ENCODE results near the gene SNX20.

SNX20 gene

GRCh38 chr16:50657241-50657640 is 23.9 kb downstream of the SNX20 start:
- Histone ChIP-seq H3K9ac (ENCODE audit: low read depth in 1 of 2, low read length in 2 of 2) (no peak overlapping the region), H3K4me3 (ENCODE audit: low read depth in 1 of 2, low read length in 2 of 2) (no peak overlapping the region), H3K4me1 (ENCODE audit: control insufficient read depth in 1 of 2, insufficient read depth in 2 of 2, low read length in 2 of 2) (no peaks in the 10 kb centered on the region), H3K9me3 (ENCODE audit: control insufficient read depth in 1 of 2, low read length in 2 of 2) (peaks cover 0 to 2% of the 10 kb centered on the region in 2 donors), H3K27me3 (ENCODE audit: control insufficient read depth in 1 of 2, insufficient read depth in 2 of 2, low read length in 2 of 2) (no peaks in the 10 kb centered on the region), H3K36me3 (ENCODE audit: control insufficient read depth in 1 of 2, insufficient read depth in 2 of 2, low read length in 2 of 2) (no peaks in the 10 kb centered on the region), H3K27ac (ENCODE audit: low read depth, low read length) (no peak overlapping the region)

GRCh38 chr16:50655558-50656055 is 25.5 kb downstream of the SNX20 start:
- Histone ChIP-seq H3K4me3 (ENCODE audit: low read depth in 1 of 2, low read length in 2 of 2) (no peak overlapping the region), H3K9me3 (ENCODE audit: control insufficient read depth in 1 of 2, low read length in 2 of 2) (no peaks in the 10 kb centered on the region), H3K4me1 (ENCODE audit: control insufficient read depth in 1 of 2, insufficient read depth in 2 of 2, low read length in 2 of 2) (no peaks in the 10 kb centered on the region), H3K36me3 (ENCODE audit: control insufficient read depth in 1 of 2, insufficient read depth in 2 of 2, low read length in 2 of 2) (no peaks in the 10 kb centered on the region), H3K27me3 (ENCODE audit: control insufficient read depth in 1 of 2, insufficient read depth in 2 of 2, low read length in 2 of 2) (no peaks in the 10 kb centered on the region), H3K9ac (ENCODE audit: low read depth in 1 of 2, low read length in 2 of 2) (no peak overlapping the region), H3K27ac (ENCODE audit: low read depth, low read length) (no peak overlapping the region)

GRCh38 chr16:50653633-50654519 is 27.2 kb downstream of the SNX20 start:
- no peaks in the 10 kb centered on the region for H3K9me3 ChIP-seq (ENCODE audit: control insufficient read depth in 1 of 2, low read length in 2 of 2)
- H3K36me3 ChIP-seq (ENCODE audit: control insufficient read depth in 1 of 2, insufficient read depth in 2 of 2, low read length in 2 of 2) = no peaks in the 10 kb centered on the region
- H3K27me3 ChIP-seq (ENCODE audit: control insufficient read depth in 1 of 2, insufficient read depth in 2 of 2, low read length in 2 of 2) = no peaks in the 10 kb centered on the region
- no peak overlapping the region for H3K4me3 ChIP-seq (ENCODE audit: low read depth in 1 of 2, low read length in 2 of 2)
- no peak overlapping the region for H3K9ac ChIP-seq (ENCODE audit: low read depth in 1 of 2, low read length in 2 of 2)
- no peaks in the 10 kb centered on the region for H3K4me1 ChIP-seq (ENCODE audit: control insufficient read depth in 1 of 2, insufficient read depth in 2 of 2, low read length in 2 of 2)
- H3K27ac ChIP-seq (ENCODE audit: low read depth, low read length) = no peak overlapping the region

GRCh38 chr16:50652836-50653425 is 28.2 kb downstream of the SNX20 start:
- Histone ChIP-seq H3K9me3 (ENCODE audit: control insufficient read depth in 1 of 2, low read length in 2 of 2) (no peaks in the 10 kb centered on the region), H3K27me3 (ENCODE audit: control insufficient read depth in 1 of 2, insufficient read depth in 2 of 2, low read length in 2 of 2) (no peaks in the 10 kb centered on the region), H3K36me3 (ENCODE audit: control insufficient read depth in 1 of 2, insufficient read depth in 2 of 2, low read length in 2 of 2) (no peaks in the 10 kb centered on the region), H3K9ac (ENCODE audit: low read depth in 1 of 2, low read length in 2 of 2) (no peak overlapping the region), H3K4me3 (ENCODE audit: low read depth in 1 of 2, low read length in 2 of 2) (no peak overlapping the region), H3K27ac (ENCODE audit: low read depth, low read length) (no peak overlapping the region), H3K4me1 (ENCODE audit: control insufficient read depth in 1 of 2, insufficient read depth in 2 of 2, low read length in 2 of 2) (no peaks in the 10 kb centered on the region)

GRCh38 chr16:50651835-50652438 is 29.2 kb downstream of the SNX20 start:
- no peaks in the 10 kb centered on the region for H3K9me3 ChIP-seq (ENCODE audit: control insufficient read depth in 1 of 2, low read length in 2 of 2)
- no peaks in the 10 kb centered on the region for H3K36me3 ChIP-seq (ENCODE audit: control insufficient read depth in 1 of 2, insufficient read depth in 2 of 2, low read length in 2 of 2)
- H3K27ac ChIP-seq (ENCODE audit: low read depth, low read length) = no peak overlapping the region
- H3K4me3 ChIP-seq (ENCODE audit: low read depth in 1 of 2, low read length in 2 of 2) = no peak overlapping the region
- H3K27me3 ChIP-seq (ENCODE audit: control insufficient read depth in 1 of 2, insufficient read depth in 2 of 2, low read length in 2 of 2) = no peaks in the 10 kb centered on the region
- H3K9ac ChIP-seq (ENCODE audit: low read depth in 1 of 2, low read length in 2 of 2) = no peak overlapping the region
- H3K4me1 ChIP-seq (ENCODE audit: control insufficient read depth in 1 of 2, insufficient read depth in 2 of 2, low read length in 2 of 2) = no peaks in the 10 kb centered on the region

- H3K4me3 ChIP-seq (ENCODE audit: low read depth in 1 of 2, low read length in 2 of 2) = no peak overlapping the region
- H3K9me3 ChIP-seq (ENCODE audit: control insufficient read depth in 1 of 2, low read length in 2 of 2) = no peaks in the 10 kb centered on the region
- no peaks in the 10 kb centered on the region for H3K27me3 ChIP-seq (ENCODE audit: control insufficient read depth in 1 of 2, insufficient read depth in 2 of 2, low read length in 2 of 2)
- no peaks in the 10 kb centered on the region for H3K36me3 ChIP-seq (ENCODE audit: control insufficient read depth in 1 of 2, insufficient read depth in 2 of 2, low read length in 2 of 2)
- H3K27ac ChIP-seq (ENCODE audit: low read depth, low read length) = no peak overlapping the region
- H3K4me1 ChIP-seq (ENCODE audit: control insufficient read depth in 1 of 2, insufficient read depth in 2 of 2, low read length in 2 of 2) = no peaks in the 10 kb centered on the region
- no peak overlapping the region for H3K9ac ChIP-seq (ENCODE audit: low read depth in 1 of 2, low read length in 2 of 2)
Observed at GRCh38 chr16:50646345-50646744, 34.8 kb downstream of the SNX20 start.

- Histone ChIP-seq H3K9me3 (ENCODE audit: control insufficient read depth in 1 of 2, low read length in 2 of 2) (no peaks in the 10 kb centered on the region), H3K27ac (ENCODE audit: low read depth, low read length) (no peak overlapping the region), H3K4me1 (ENCODE audit: control insufficient read depth in 1 of 2, insufficient read depth in 2 of 2, low read length in 2 of 2) (no peaks in the 10 kb centered on the region), H3K4me3 (ENCODE audit: low read depth in 1 of 2, low read length in 2 of 2) (no peak overlapping the region), H3K36me3 (ENCODE audit: control insufficient read depth in 1 of 2, insufficient read depth in 2 of 2, low read length in 2 of 2) (no peaks in the 10 kb centered on the region), H3K9ac (ENCODE audit: low read depth in 1 of 2, low read length in 2 of 2) (no peak overlapping the region), H3K27me3 (ENCODE audit: control insufficient read depth in 1 of 2, insufficient read depth in 2 of 2, low read length in 2 of 2) (no peaks in the 10 kb centered on the region)
Observed at GRCh38 chr16:50645563-50646220, 35.4 kb downstream of the SNX20 start.

- Histone ChIP-seq H3K27me3 (ENCODE audit: control insufficient read depth in 1 of 2, insufficient read depth in 2 of 2, low read length in 2 of 2) (no peaks in the 10 kb centered on the region), H3K27ac (ENCODE audit: low read depth, low read length) (no peak overlapping the region), H3K36me3 (ENCODE audit: control insufficient read depth in 1 of 2, insufficient read depth in 2 of 2, low read length in 2 of 2) (no peaks in the 10 kb centered on the region), H3K9me3 (ENCODE audit: control insufficient read depth in 1 of 2, low read length in 2 of 2) (no peaks in the 10 kb centered on the region), H3K4me3 (ENCODE audit: low read depth in 1 of 2, low read length in 2 of 2) (no peak overlapping the region), H3K9ac (ENCODE audit: low read depth in 1 of 2, low read length in 2 of 2) (no peak overlapping the region), H3K4me1 (ENCODE audit: control insufficient read depth in 1 of 2, insufficient read depth in 2 of 2, low read length in 2 of 2) (no peaks in the 10 kb centered on the region)
Observed at GRCh38 chr16:50644729-50645128, 36.4 kb downstream of the SNX20 start.

- Histone ChIP-seq H3K27ac (ENCODE audit: low read depth, low read length) (no peak overlapping the region), H3K27me3 (ENCODE audit: control insufficient read depth in 1 of 2, insufficient read depth in 2 of 2, low read length in 2 of 2) (no peaks in the 10 kb centered on the region), H3K36me3 (ENCODE audit: control insufficient read depth in 1 of 2, insufficient read depth in 2 of 2, low read length in 2 of 2) (no peaks in the 10 kb centered on the region), H3K9me3 (ENCODE audit: control insufficient read depth in 1 of 2, low read length in 2 of 2) (no peaks in the 10 kb centered on the region), H3K4me1 (ENCODE audit: control insufficient read depth in 1 of 2, insufficient read depth in 2 of 2, low read length in 2 of 2) (no peaks in the 10 kb centered on the region), H3K9ac (ENCODE audit: low read depth in 1 of 2, low read length in 2 of 2) (no peak overlapping the region), H3K4me3 (ENCODE audit: low read depth in 1 of 2, low read length in 2 of 2) (no peak overlapping the region)
Observed at GRCh38 chr16:50644245-50644644, 36.9 kb downstream of the SNX20 start.

GRCh38 chr16:50643192-50643591 is 37.9 kb downstream of the SNX20 start:
- H3K36me3 ChIP-seq (ENCODE audit: control insufficient read depth in 1 of 2, insufficient read depth in 2 of 2, low read length in 2 of 2) = no peaks in the 10 kb centered on the region

More at GRCh38 chr16:50643192-50643591, 37.9 kb downstream of the SNX20 start:
- no peaks in the 10 kb centered on the region for H3K9me3 ChIP-seq (ENCODE audit: control insufficient read depth in 1 of 2, low read length in 2 of 2)
- no peaks in the 10 kb centered on the region for H3K4me1 ChIP-seq (ENCODE audit: control insufficient read depth in 1 of 2, insufficient read depth in 2 of 2, low read length in 2 of 2)
- H3K4me3 ChIP-seq (ENCODE audit: low read depth in 1 of 2, low read length in 2 of 2) = no peak overlapping the region
- no peaks in the 10 kb centered on the region for H3K27me3 ChIP-seq (ENCODE audit: control insufficient read depth in 1 of 2, insufficient read depth in 2 of 2, low read length in 2 of 2)
- no peak overlapping the region for H3K9ac ChIP-seq (ENCODE audit: low read depth in 1 of 2, low read length in 2 of 2)
- H3K27ac ChIP-seq (ENCODE audit: low read depth, low read length) = no peak overlapping the region

Measured in duodenal mucosa (tissue), 2 donors.